Measurements from ENCODE around the gene SEMA5B. TPM values are rescaled to one million over a fixed set of nuclear protein-coding genes. Genes with fewer than 3 reads are reported as not detected.

The SEMA5B gene
- total RNA-seq, 3 donors from 2014 or later = 0.34 to 0.89 (median 0.35) TPM

GRCh38 chr3:122932251-122932967, 95.2 kb downstream of the SEMA5B start:
- intact Hi-C loops (cut with DNase I, micrococcal nuclease) = no loop called here
- no peaks in the 10 kb centered on the region for H3K9me3 ChIP-seq
- no peak for TF ChIP-seq CTCF (IDR thresholded peaks at IDR 0.05)
- no peak for DNase-seq
- no peak for ATAC-seq
- H3K4me3 ChIP-seq = no peak overlapping the region
- H3K4me1 ChIP-seq (ENCODE audit: low read depth) = no peaks in the 10 kb centered on the region
- H3K36me3 ChIP-seq (ENCODE audit: low read depth) = no peaks in the 10 kb centered on the region

GRCh38 chr3:122931636-122932035, 95.9 kb downstream of the SEMA5B start:
- DNase-seq = no peak
- H3K9me3 ChIP-seq = no peaks in the 10 kb centered on the region
- intact Hi-C loops (cut with DNase I, micrococcal nuclease) = no loop called here
- no peak for ATAC-seq
- no peaks in the 10 kb centered on the region for H3K36me3 ChIP-seq (ENCODE audit: low read depth)
- H3K4me3 ChIP-seq = no peak overlapping the region
- TF ChIP-seq CTCF (IDR thresholded peaks at IDR 0.05) = no peak
- H3K4me1 ChIP-seq (ENCODE audit: low read depth) = no peaks in the 10 kb centered on the region

GRCh38 chr3:122930063-122930997, 97.2 kb downstream of the SEMA5B start:
- TF ChIP-seq CTCF (IDR thresholded peaks at IDR 0.05) = no peak
- ATAC-seq (no peak), DNase-seq (no peak)
- H3K36me3 ChIP-seq (ENCODE audit: low read depth) = no peaks in the 10 kb centered on the region
- H3K9me3 ChIP-seq = no peaks in the 10 kb centered on the region
- H3K4me1 ChIP-seq (ENCODE audit: low read depth) = no peaks in the 10 kb centered on the region
- intact Hi-C loops (cut with DNase I, micrococcal nuclease) = no loop called here
- no peak overlapping the region for H3K4me3 ChIP-seq

- Histone ChIP-seq H3K36me3 (ENCODE audit: low read depth) (no peaks in the 10 kb centered on the region), H3K9me3 (no peaks in the 10 kb centered on the region), H3K4me3 (no peak overlapping the region), H3K4me1 (ENCODE audit: low read depth) (no peaks in the 10 kb centered on the region)
- no peak for TF ChIP-seq CTCF (IDR thresholded peaks at IDR 0.05)
- intact Hi-C loops (cut with DNase I, micrococcal nuclease) = no loop called here
- DNase-seq (no peak), ATAC-seq (no peak)
Measured at GRCh38 chr3:122929188-122930062, 98.1 kb downstream of the SEMA5B start.

GRCh38 chr3:122928396-122929187, 99.0 kb downstream of the SEMA5B start:
- H3K9me3 ChIP-seq = no peaks in the 10 kb centered on the region
- H3K36me3 ChIP-seq (ENCODE audit: low read depth) = no peaks in the 10 kb centered on the region
- H3K4me1 ChIP-seq (ENCODE audit: low read depth) = no peaks in the 10 kb centered on the region
- intact Hi-C loops (cut with DNase I, micrococcal nuclease) = no loop called here
- H3K4me3 ChIP-seq = no peak overlapping the region
- ATAC-seq (no peak), DNase-seq (no peak)
- no peak for TF ChIP-seq CTCF (IDR thresholded peaks at IDR 0.05)
